Neural cell (in vitro differentiated cells): ENCODE results near the gene B3GALT5. TPM values are rescaled to one million over a fixed set of nuclear protein-coding genes. Genes with fewer than 3 reads are reported as not detected.

Source experiments
- H2AFZ ChIP-seq: fragments of 200-600, 300-800 bp; sonication (generic), shearing (Covaris generic); 2 replicates; pipeline ENCODE4 v1.6.0; 2014; ENCODE audit warnings: low read depth, mild to moderate bottlenecking, antibody characterized with exemption, low read length, moderate library complexity
- H3F3A ChIP-seq: fragments of 200-600 bp; shearing (Covaris generic); 2 replicates; pipeline ENCODE4 v1.6.1; 2016; ENCODE audit warnings: mild to moderate bottlenecking, moderate library complexity, mixed read lengths, antibody characterized with exemption, low read length; ENCODE audit not compliant: insufficient read depth, poor library complexity, severe bottlenecking
- H3K27ac ChIP-seq: fragments of 200-600, 300-800 bp; sonication (generic), shearing (Covaris generic); 2 replicates; pipeline ENCODE4 v1.5.1; 2014; ENCODE audit warnings: mild to moderate bottlenecking, low read length, moderate library complexity
- H3K27me3 ChIP-seq: fragments of 300-800, 200-600 bp; sonication (generic), shearing (Covaris generic); 2 replicates; pipeline ENCODE4 v1.6.0; 2014; ENCODE audit warnings: mild to moderate bottlenecking, low read depth, low read length, moderate library complexity; ENCODE audit not compliant: insufficient read depth
- H3K36me3 ChIP-seq: fragments of 300-800, 200-600 bp; sonication (generic), shearing (Covaris generic); 2 replicates; pipeline ENCODE4 v1.5.1; 2014; ENCODE audit warnings: mild to moderate bottlenecking, antibody characterized with exemption, low read length, moderate library complexity; ENCODE audit not compliant: insufficient read depth
- H3K4me2 ChIP-seq: fragments of 300-800, 200-600 bp; sonication (generic), shearing (Covaris generic); 2 replicates; pipeline ENCODE4 v1.6.0; 2014; ENCODE audit warnings: mild to moderate bottlenecking, low read length
- H3K4me3 ChIP-seq: fragments of 300-800, 200-600 bp; sonication (generic), shearing (Covaris generic); 2 replicates; pipeline ENCODE4 v1.5.1; 2014; ENCODE audit warnings: mild to moderate bottlenecking, low read length, moderate library complexity
- H3K79me2 ChIP-seq: fragments of 200-600 bp; shearing (Covaris generic); replicated peaks from 2 replicates; pipeline ENCODE4 v1.6.0; 2014; ENCODE audit warnings: mild to moderate bottlenecking, low read length, moderate library complexity; ENCODE audit not compliant: insufficient read depth
- H3K9ac ChIP-seq: fragments of 300-800, 200-600 bp; sonication (generic), shearing (Covaris generic); 2 replicates; pipeline ENCODE4 v1.6.1; 2016; ENCODE audit warnings: mild to moderate bottlenecking, low read length, mixed read lengths
- H3K9me2 ChIP-seq: fragments of 200-600 bp; shearing (Covaris generic); 2 replicates; pipeline ENCODE4 v1.6.1; 2016; ENCODE audit warnings: mild to moderate bottlenecking, low read length, mixed read lengths; ENCODE audit not compliant: insufficient read depth
- H3K9me3 ChIP-seq: fragments of 200-600, 300-800 bp; sonication (generic), shearing (Covaris generic); 2 replicates; pipeline ENCODE4 v1.6.1; 2016; ENCODE audit warnings: mild to moderate bottlenecking, mixed run types, low read length, moderate library complexity, mixed read lengths
- H4K20me1 ChIP-seq: fragments of 200-600 bp; shearing (Covaris generic); 2 replicates; pipeline ENCODE4 v1.6.1; 2016; ENCODE audit warnings: mild to moderate bottlenecking, mixed run types; ENCODE audit not compliant: insufficient read depth
- CTCF ChIP-seq: fragments of 450-650 bp; IDR thresholded peaks from 2 replicates; pipeline ENCODE4 v1.5.1; 2014; ENCODE audit warnings: antibody characterized with exemption, mild to moderate bottlenecking, moderate library complexity; ENCODE audit not compliant: poor library complexity, severe bottlenecking
- EP300 ChIP-seq: fragments of 450-650 bp; conservative IDR thresholded peaks from 2 replicates; pipeline ENCODE4 v1.6.1; 2014; ENCODE audit warnings: antibody characterized with exemption, mild to moderate bottlenecking, moderate library complexity; ENCODE audit not compliant: poor library complexity, severe bottlenecking
- EZH2 ChIP-seq: fragments of 200-600, 300-800 bp; shearing (Covaris generic), sonication (generic); IDR thresholded peaks from 2 replicates; pipeline ENCODE4 v1.6.1; 2014; ENCODE audit warnings: antibody characterized with exemption, low read length, borderline replicate concordance, mild to moderate bottlenecking; ENCODE audit not compliant: insufficient read depth, poor library complexity, severe bottlenecking
- MXI1 ChIP-seq: fragments of 450-650 bp; conservative IDR thresholded peaks from 2 replicates; pipeline ENCODE4 v1.6.1; 2014; ENCODE audit warnings: antibody characterized with exemption, mild to moderate bottlenecking; ENCODE audit not compliant: poor library complexity, severe bottlenecking
- POLR2AphosphoS5 ChIP-seq: IDR thresholded peaks from 2 replicates; pipeline ENCODE4 v1.6.1; 2012
- RAD21 ChIP-seq: fragments of 450-650 bp; conservative IDR thresholded peaks from 2 replicates; pipeline ENCODE4 v1.6.1; 2014; ENCODE audit warnings: antibody characterized with exemption, mild to moderate bottlenecking, moderate library complexity
- REST ChIP-seq: IDR thresholded peaks from 2 replicates; pipeline ENCODE4 v1.6.1; 2012; ENCODE audit warnings: borderline replicate concordance
- SMC3 ChIP-seq: fragments of 450-650 bp; conservative IDR thresholded peaks from 2 replicates; pipeline ENCODE4 v1.6.1; 2014; ENCODE audit warnings: antibody characterized with exemption, mild to moderate bottlenecking, moderate library complexity; ENCODE audit not compliant: poor library complexity
- TAF1 ChIP-seq: IDR thresholded peaks from 2 replicates; pipeline ENCODE4 v1.6.1; 2012; ENCODE audit warnings: low read depth
- polyA plus RNA-seq: library from polyadenylated mRNA; depleted of rRNA; stranded (reverse); fragments of >200 nt; gene quantifications from 2 replicates; pipeline ENCODE4 v1.2.3, GENCODE V29; 2014

The B3GALT5 gene
- polyA plus RNA-seq, 1 donor from 2014 or later, result 0.50 TPM

- Histone ChIP-seq H3K9me3 (no peaks in the 10 kb centered on the region), H3K4me3 (no peak overlapping the region), H3K9me2 (no peaks in the 10 kb centered on the region), H4K20me1 (no peaks in the 10 kb centered on the region), H3F3A (no peaks in the 10 kb centered on the region), H3K36me3 (no peaks in the 10 kb centered on the region), H3K79me2 (no peaks in the 10 kb centered on the region), H3K9ac (no peak overlapping the region), H3K27ac (no peak overlapping the region), H3K27me3 (no peaks in the 10 kb centered on the region), H3K4me2 (no peak overlapping the region), H2AFZ (no peak overlapping the region)
- TF ChIP-seq SMC3, result no peak
- TF ChIP-seq CTCF, result no peak
- no peak for TF ChIP-seq POLR2AphosphoS5
- no peak for TF ChIP-seq TAF1
- no peak for TF ChIP-seq MXI1
- no peak for TF ChIP-seq EP300
- TF ChIP-seq REST, result no peak
- no peak for TF ChIP-seq RAD21
- TF ChIP-seq EZH2, result no peak
Observed at GRCh38 chr21:39647476-39647875, 34.7 kb downstream of the B3GALT5 start.

- TF ChIP-seq CTCF (no peak), EP300 (no peak), MXI1 (no peak), POLR2AphosphoS5 (no peak), REST (no peak), SMC3 (no peak), RAD21 (no peak)
- no peaks in the 10 kb centered on the region for H3K27me3 ChIP-seq
- H3F3A ChIP-seq, result no peaks in the 10 kb centered on the region
- H3K79me2 ChIP-seq, result no peaks in the 10 kb centered on the region
- H3K9me3 ChIP-seq, result no peaks in the 10 kb centered on the region
- no peak overlapping the region for H3K4me3 ChIP-seq
- H3K9me2 ChIP-seq, result no peaks in the 10 kb centered on the region
- H4K20me1 ChIP-seq, result no peaks in the 10 kb centered on the region
- H3K36me3 ChIP-seq, result no peaks in the 10 kb centered on the region
- H2AFZ ChIP-seq, result no peak overlapping the region
- no peak overlapping the region for H3K27ac ChIP-seq
- no peak overlapping the region for H3K9ac ChIP-seq
- no peak overlapping the region for H3K4me2 ChIP-seq
Observed at GRCh38 chr21:39648879-39649278, 36.1 kb downstream of the B3GALT5 start.
